ENCODE results near the gene SLC35F4. TPM values are rescaled to one million over a fixed set of nuclear protein-coding genes. Genes with fewer than 3 reads are reported as not detected.
A peak's percentile ranks its signal among the peaks of the same experiment; 100 is the strongest.

SLC35F4 gene
- total RNA-seq, 6 donors from 2014 or later: not detected

- H3K4me3 ChIP-seq: no peak overlapping the region
- no peaks in the 10 kb centered on the region for H3K27me3 ChIP-seq
- H3K9me3 ChIP-seq: peaks cover 0 to 4% (median 2%) of the 10 kb centered on the region in 4 donors
- 95 to 100% methylated on average over 1 of the region's 1 CpG for WGBS, 2 donors
- no peaks in the 10 kb centered on the region for H3K4me1 ChIP-seq
- DNase-seq (no peak), ATAC-seq (ENCODE audit: low FRiP score in 2 of 2) (no peak)
- TF ChIP-seq EP300 (IDR thresholded peaks at IDR 0.05) (no peak), POLR2A (IDR thresholded peaks at IDR 0.05) (no peak), CTCF (IDR thresholded peaks at IDR 0.05) (no peak), POLR2AphosphoS5 (IDR thresholded peaks at IDR 0.05) (no peak)
- no peak overlapping the region for H3K27ac ChIP-seq
- no peaks in the 10 kb centered on the region for H3K36me3 ChIP-seq
Measured at GRCh38 chr14:57704763-57705162, 161.1 kb downstream of the SLC35F4 start.

DNA sequence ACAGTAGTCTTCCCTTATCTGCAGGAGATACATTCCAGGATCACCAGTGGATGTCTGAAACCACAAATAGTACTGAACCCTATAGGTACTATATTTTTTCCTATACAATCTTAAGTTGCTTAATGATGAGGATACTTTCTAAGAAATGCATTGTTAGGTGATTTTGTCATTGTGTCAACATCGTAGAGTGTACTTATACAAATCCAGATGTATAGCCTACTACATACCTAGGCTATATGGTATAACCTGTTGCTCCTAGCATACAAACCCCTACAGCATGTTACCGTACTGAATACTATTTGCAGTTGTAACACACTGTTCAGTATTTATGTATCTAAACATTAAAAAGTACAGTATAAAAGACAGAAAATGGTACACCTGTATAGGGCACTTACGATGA lies 165.9 kb downstream of the SLC35F4 start:
- ATAC-seq (ENCODE audit: low FRiP score in 2 of 2): no peak

DNA sequence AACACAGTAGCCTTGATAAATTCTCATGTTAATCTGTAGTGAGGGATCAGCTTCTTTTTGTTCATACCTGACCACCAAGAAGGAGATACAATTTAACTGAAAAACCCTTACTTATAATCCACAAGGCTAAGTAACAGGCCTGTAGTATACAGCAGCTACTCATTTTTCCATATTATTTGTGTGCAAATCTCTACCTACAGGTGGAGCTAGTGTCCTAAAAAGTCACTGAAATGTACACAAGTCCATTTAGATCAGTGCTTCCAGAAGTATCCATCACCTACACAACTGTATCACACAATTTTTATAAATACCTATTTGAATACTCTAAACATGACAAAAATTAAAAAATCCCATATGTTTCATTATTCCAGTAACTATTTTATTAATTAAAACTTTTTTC lies 173.2 kb downstream of the SLC35F4 start:
- Histone ChIP-seq H3K4me1 (no peaks in the 10 kb centered on the region), H3K9me3 (no peaks in the 10 kb centered on the region), H3K4me3 (no peak overlapping the region), H3K27ac (no peak overlapping the region), H3K27me3 (no peaks in the 10 kb centered on the region), H3K36me3 (no peaks in the 10 kb centered on the region)
- no peak for DNase-seq
- TF ChIP-seq CTCF (IDR thresholded peaks at IDR 0.05) (peak in 4 of 6 experiments; percentile 13 to 43 (median 30)), POLR2A (IDR thresholded peaks at IDR 0.05) (no peak)
- no peak for ATAC-seq (ENCODE audit: low FRiP score in 2 of 2)

More for the DNA sequence above, 165.9 kb downstream of the SLC35F4 start:
- no peaks in the 10 kb centered on the region for H3K36me3 ChIP-seq
- DNase-seq: no peak
- TF ChIP-seq POLR2A (IDR thresholded peaks at IDR 0.05) (no peak), POLR2AphosphoS5 (IDR thresholded peaks at IDR 0.05) (no peak), EP300 (IDR thresholded peaks at IDR 0.05) (no peak), CTCF (IDR thresholded peaks at IDR 0.05) (no peak)
- H3K27me3 ChIP-seq: no peaks in the 10 kb centered on the region
- WGBS, 2 donors: 42 to 71% methylated on average over 3 of the region's 3 CpGs
- H3K4me3 ChIP-seq: no peak overlapping the region
- no peaks in the 10 kb centered on the region for H3K4me1 ChIP-seq
- H3K27ac ChIP-seq: no peak overlapping the region
- no peaks in the 10 kb centered on the region for H3K9me3 ChIP-seq

GRCh38 chr14:57687416-57687815 lies 178.5 kb downstream of the SLC35F4 start:
- Histone ChIP-seq H3K4me1 (no peaks in the 10 kb centered on the region), H3K27ac (no peak overlapping the region), H3K36me3 (no peaks in the 10 kb centered on the region), H3K27me3 (no peaks in the 10 kb centered on the region), H3K4me3 (no peak overlapping the region), H3K9me3 (no peaks in the 10 kb centered on the region)
- 70 to 73% methylated on average over 1 of the region's 1 CpG for WGBS, 2 donors
- TF ChIP-seq POLR2AphosphoS5 (IDR thresholded peaks at IDR 0.05): no peak
- TF ChIP-seq POLR2A (IDR thresholded peaks at IDR 0.05): no peak
- no peak for TF ChIP-seq CTCF (IDR thresholded peaks at IDR 0.05)
- TF ChIP-seq EP300 (IDR thresholded peaks at IDR 0.05): no peak
- DNase-seq: no peak
- ATAC-seq (ENCODE audit: low FRiP score in 2 of 2): no peak

- Histone ChIP-seq H3K36me3 (no peaks in the 10 kb centered on the region), H3K27me3 (no peaks in the 10 kb centered on the region), H3K9me3 (no peaks in the 10 kb centered on the region), H3K27ac (no peak overlapping the region), H3K4me1 (no peaks in the 10 kb centered on the region), H3K4me3 (no peak overlapping the region)
- ATAC-seq (ENCODE audit: low FRiP score in 2 of 2): no peak
- WGBS, 2 donors: 72 to 75% methylated on average over 4 of the region's 4 CpGs
- no peak for DNase-seq
- TF ChIP-seq EP300 (IDR thresholded peaks at IDR 0.05) (no peak), POLR2A (IDR thresholded peaks at IDR 0.05) (no peak), CTCF (IDR thresholded peaks at IDR 0.05) (no peak), POLR2AphosphoS5 (IDR thresholded peaks at IDR 0.05) (no peak)
Measured at GRCh38 chr14:57686304-57686703, 179.6 kb downstream of the SLC35F4 start.

All from upper lobe of left lung (tissue), 6 donors.